ENCODE results near the gene IGF2BP2. TPM values are rescaled to one million over a fixed set of nuclear protein-coding genes. Genes with fewer than 3 reads are reported as not detected.

The IGF2BP2 gene
- total and polyA plus RNA-seq, 11 donors = 5.9 to 21.8 (median 16.8) TPM

DNA sequence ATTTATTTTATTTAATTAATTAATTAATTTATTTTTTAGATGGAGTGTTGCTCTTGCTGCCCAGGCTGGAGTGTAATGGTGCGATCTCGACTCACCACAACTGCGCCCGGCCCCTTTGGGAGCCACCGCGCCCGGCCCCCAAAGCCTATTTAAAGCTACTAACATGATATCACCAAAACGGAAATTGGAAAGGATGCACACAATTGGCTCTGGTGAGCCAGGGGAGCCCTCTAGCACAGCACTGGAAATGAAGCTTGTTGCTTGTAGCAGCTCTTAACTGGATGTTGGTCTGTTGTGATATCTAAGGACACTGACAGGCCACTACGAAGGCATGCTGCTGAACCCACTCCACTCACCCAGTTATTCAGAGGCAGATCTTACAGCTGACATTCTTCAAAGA, 104.5 kb downstream of the IGF2BP2 start:
- Histone ChIP-seq H3K9me3 (peaks cover 0 to 5% (median 0%) of the 10 kb centered on the region in 12 donors), H3K36me3 (no peaks in the 10 kb centered on the region), H3K27ac (no peak overlapping the region), H3K27me3 (no peaks in the 10 kb centered on the region), H3K4me1 (peaks cover 0 to 12% (median 0%) of the 10 kb centered on the region in 12 donors), H3K4me3 (no peak overlapping the region)
- no peak for DNase-seq
- TF ChIP-seq, protein P1, sequence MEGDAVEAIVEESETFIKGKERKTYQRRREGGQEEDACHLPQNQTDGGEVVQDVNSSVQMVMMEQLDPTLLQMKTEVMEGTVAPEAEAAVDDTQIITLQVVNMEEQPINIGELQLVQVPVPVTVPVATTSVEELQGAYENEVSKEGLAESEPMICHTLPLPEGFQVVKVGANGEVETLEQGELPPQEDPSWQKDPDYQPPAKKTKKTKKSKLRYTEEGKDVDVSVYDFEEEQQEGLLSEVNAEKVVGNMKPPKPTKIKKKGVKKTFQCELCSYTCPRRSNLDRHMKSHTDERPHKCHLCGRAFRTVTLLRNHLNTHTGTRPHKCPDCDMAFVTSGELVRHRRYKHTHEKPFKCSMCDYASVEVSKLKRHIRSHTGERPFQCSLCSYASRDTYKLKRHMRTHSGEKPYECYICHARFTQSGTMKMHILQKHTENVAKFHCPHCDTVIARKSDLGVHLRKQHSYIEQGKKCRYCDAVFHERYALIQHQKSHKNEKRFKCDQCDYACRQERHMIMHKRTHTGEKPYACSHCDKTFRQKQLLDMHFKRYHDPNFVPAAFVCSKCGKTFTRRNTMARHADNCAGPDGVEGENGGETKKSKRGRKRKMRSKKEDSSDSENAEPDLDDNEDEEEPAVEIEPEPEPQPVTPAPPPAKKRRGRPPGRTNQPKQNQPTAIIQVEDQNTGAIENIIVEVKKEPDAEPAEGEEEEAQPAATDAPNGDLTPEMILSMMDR (IDR thresholded peaks at IDR 0.05) = no peak
- no peak for TF ChIP-seq POLR2A (IDR thresholded peaks at IDR 0.05)
- intact Hi-C loops (cut with DNase I) = no loop called here
- 49 to 65% (median 57%) methylated on average over 9 of the region's 9 CpGs for WGBS, 4 donors
- no peak for ATAC-seq

DNA sequence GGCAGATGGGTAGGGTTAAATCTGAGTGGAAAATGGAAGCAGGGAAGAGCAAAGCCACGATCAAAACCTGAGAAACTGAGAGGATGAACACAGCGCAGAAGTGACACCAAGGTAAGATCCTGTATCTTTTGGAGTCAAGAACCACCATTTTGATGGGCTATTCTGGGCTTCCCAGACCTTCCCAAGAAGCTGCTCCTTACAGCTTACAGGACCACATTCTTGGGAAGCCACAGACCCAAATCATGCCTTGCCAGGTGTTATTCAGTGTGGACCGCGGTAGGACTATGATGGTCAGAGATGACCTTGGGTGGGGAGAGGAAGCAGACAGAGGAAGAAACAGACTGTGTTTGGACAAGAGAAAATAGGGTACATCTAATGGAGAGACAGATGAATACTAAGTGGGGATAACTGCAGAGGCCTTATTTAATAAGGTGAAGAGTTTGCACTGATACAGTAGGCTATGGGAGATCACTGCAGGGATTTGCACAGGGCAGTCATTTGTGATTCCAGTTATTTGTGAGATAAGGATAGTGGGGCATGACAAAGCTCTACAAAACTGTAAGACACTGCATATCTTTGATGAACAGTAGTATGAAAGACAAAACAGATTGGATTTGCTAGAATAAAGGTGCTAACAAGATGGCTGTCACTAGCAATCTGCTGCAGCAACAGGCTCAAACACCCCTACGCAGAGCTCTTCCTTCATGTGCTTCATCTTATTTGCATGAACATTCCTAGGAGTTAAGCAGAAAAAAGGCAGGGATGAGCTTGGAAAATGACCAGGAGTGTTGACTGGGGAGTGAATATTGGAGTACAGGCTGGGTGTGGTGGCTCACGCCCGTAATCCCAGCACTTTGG, 105.9 kb downstream of the IGF2BP2 start:
- H3K27ac ChIP-seq = no peak overlapping the region
- DNase-seq = no peak
- H3K27me3 ChIP-seq = no peaks in the 10 kb centered on the region
- H3K9me3 ChIP-seq = no peaks in the 10 kb centered on the region
- intact Hi-C loops (cut with DNase I) = no loop called here
- ATAC-seq = no peak
- H3K4me1 ChIP-seq = peaks cover 0 to 12% (median 0%) of the 10 kb centered on the region in 12 donors
- WGBS, 4 donors = 90 to 96% (median 94%) methylated on average over 7 of the region's 7 CpGs
- H3K36me3 ChIP-seq = no peaks in the 10 kb centered on the region
- TF ChIP-seq POLR2A (IDR thresholded peaks at IDR 0.05) = no peak
- TF ChIP-seq, protein P1 (IDR thresholded peaks at IDR 0.05) = no peak
- no peak overlapping the region for H3K4me3 ChIP-seq

DNA sequence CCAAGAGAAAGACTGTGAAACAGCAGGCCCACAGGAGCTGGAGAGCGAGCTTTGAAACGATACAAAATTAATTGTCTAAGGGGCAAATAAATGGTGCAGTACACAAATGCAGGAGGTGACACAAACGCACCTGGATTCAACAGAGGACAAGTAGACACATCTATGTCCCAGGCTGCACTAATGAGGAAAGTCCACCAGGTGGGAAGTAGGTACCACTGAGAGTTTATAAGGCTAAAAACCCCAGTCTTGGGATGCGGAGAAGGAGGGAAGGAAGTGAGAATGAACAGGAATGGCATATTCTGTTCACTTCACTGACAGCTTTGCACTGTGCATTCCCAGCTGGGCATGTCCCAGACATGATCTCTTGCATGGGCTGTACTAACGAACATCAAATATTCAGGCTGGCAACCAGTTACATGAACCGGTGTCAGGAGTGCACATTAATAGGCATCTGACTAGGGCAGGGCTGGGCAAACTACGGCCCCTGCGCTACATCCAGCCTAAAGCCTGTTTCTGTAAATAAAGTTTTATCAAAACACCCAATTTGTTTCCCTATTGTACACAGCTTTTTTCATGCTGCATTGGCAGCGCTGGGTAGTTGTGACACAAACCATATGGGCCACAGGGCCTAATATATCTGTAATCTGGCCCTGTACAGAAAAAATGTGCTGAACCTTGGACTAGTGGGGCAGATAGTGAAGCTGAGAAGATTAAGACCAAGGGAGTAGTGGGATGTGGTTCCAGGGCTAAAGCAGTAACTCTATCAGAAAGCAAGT, 107.0 kb downstream of the IGF2BP2 start:
- TF ChIP-seq POLR2A (IDR thresholded peaks at IDR 0.05) = no peak
- TF ChIP-seq, protein P1 (IDR thresholded peaks at IDR 0.05) = no peak
- Histone ChIP-seq H3K27ac (no peak overlapping the region), H3K9me3 (no peaks in the 10 kb centered on the region), H3K36me3 (no peaks in the 10 kb centered on the region), H3K4me3 (no peak overlapping the region), H3K27me3 (no peaks in the 10 kb centered on the region), H3K4me1 (peaks cover 0 to 12% (median 0%) of the 10 kb centered on the region in 12 donors)
- intact Hi-C loops (cut with DNase I) = no loop called here
- 91 to 93% (median 91%) methylated on average over 9 of the region's 9 CpGs for WGBS, 4 donors
- ATAC-seq = no peak
- no peak for DNase-seq

DNA sequence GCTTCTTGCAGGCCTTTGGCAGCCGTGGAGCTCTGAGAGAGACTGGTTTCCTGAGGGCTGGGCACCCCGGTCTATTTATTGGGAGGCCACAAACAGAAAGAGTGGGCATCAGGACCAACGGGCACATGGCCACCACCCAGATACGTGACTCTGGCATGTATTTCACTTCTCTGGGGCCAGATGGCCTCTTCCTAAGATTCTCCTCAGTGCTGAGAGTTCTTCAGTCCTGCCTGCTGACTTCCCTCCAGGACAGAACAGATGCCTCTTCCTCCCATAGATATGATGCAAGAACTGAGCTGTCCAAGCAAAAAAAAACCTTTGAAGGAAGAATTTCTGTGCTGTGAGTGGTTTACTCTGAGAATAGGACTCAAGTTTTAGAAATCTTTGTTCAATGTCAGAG, 107.7 kb downstream of the IGF2BP2 start:
- WGBS, 4 donors = 50 to 63% (median 55%) methylated on average over 4 of the region's 4 CpGs
- no peak for TF ChIP-seq POLR2A (IDR thresholded peaks at IDR 0.05)
- TF ChIP-seq, protein P1 (IDR thresholded peaks at IDR 0.05) = no peak
- Histone ChIP-seq H3K27ac (no peak overlapping the region), H3K27me3 (no peaks in the 10 kb centered on the region), H3K9me3 (no peaks in the 10 kb centered on the region), H3K4me1 (peaks cover 0 to 12% (median 0%) of the 10 kb centered on the region in 12 donors), H3K36me3 (no peaks in the 10 kb centered on the region), H3K4me3 (no peak overlapping the region)
- intact Hi-C loops (cut with DNase I) = no loop called here
- ATAC-seq (peak in 2 of 4 donors; percentile 26 to 49), DNase-seq (no peak)
